Naive thymus-derived CD4-positive, alpha-beta T cell (primary cell): Measurements from ENCODE around the gene COL9A2. TPM values are rescaled to one million over a fixed set of nuclear protein-coding genes. Genes with fewer than 3 reads are reported as not detected.

Experiments used
- ATAC-seq: fragments of 150-1000 bp; cut with Tn5 transposase; 2 replicates; pipeline ENCODE4 v1.10.0; 2021; ENCODE audit warnings: mild to moderate bottlenecking, moderate library complexity
- CTCF ChIA-PET: fragments of 350-600 bp; sonication (Branson Sonifier 250); formaldehyde crosslinking; loops from one replicate; lab custom pipeline; 2021; ENCODE audit warnings: antibody characterized with exemption; lab: Charles Lee
- POLR2A ChIA-PET: fragments of 350-600 bp; sonication (Branson Sonifier 250); formaldehyde crosslinking; loops from one replicate; lab custom pipeline; 2021; ENCODE audit warnings: antibody characterized with exemption, inconsistent platforms; lab: Charles Lee
- DNase-seq, 9 donors: peaks; one replicate each; pipeline versions ENCODE4 v3.0.0 to v3.0.0-alpha.2; 2020 to 2022; ENCODE audit warnings: mixed read lengths in 1 of 9
- H3K27ac ChIP-seq: one replicate; pipeline ENCODE4 v1.7.0; 2013; ENCODE audit warnings: mild to moderate bottlenecking, low read depth, low read length, moderate library complexity
- H3K27me3 ChIP-seq, 2 donors: one replicate each; pipeline ENCODE4 v1.7.0; 2013; ENCODE audit warnings: low read length in 2 of 2, mild to moderate bottlenecking in 2 of 2, moderate library complexity in 2 of 2; ENCODE audit not compliant: control insufficient read depth in 2 of 2, insufficient read depth in 2 of 2
- H3K36me3 ChIP-seq, 3 experiments: 1 replicate in 2 of 3; 2 replicates in 1 of 3; pipeline ENCODE4 v1.7.0; 2013; ENCODE audit warnings: low read length in 3 of 3, mild to moderate bottlenecking in 3 of 3, moderate library complexity in 1 of 3; ENCODE audit not compliant: insufficient read depth in 3 of 3, control insufficient read depth in 2 of 3
- H3K4me1 ChIP-seq, 2 donors: one replicate each; pipeline ENCODE4 v1.7.0; 2013; ENCODE audit warnings: low read length in 2 of 2, mild to moderate bottlenecking in 2 of 2, moderate library complexity in 1 of 2; ENCODE audit not compliant: control insufficient read depth in 2 of 2, insufficient read depth in 2 of 2
- H3K4me3 ChIP-seq: 2 replicates; pipeline ENCODE4 v1.7.0; 2013; ENCODE audit warnings: mild to moderate bottlenecking, low read length
- H3K9me3 ChIP-seq, 3 experiments: 1 replicate in 2 of 3; 2 replicates in 1 of 3; pipeline ENCODE4 v1.7.0; 2013; ENCODE audit warnings: low read length in 3 of 3; ENCODE audit not compliant: control insufficient read depth in 2 of 3
- H3K27ac Mint-ChIP-seq, 9 donors: one replicate each; pipeline ENCODE4 v1.8.0; 2020 to 2022; ENCODE audit warnings: mixed read lengths in 9 of 9, mild to moderate bottlenecking in 8 of 9, moderate library complexity in 5 of 9, inconsistent platforms in 2 of 9
- H3K27me3 Mint-ChIP-seq, 5 donors: one replicate each; pipeline ENCODE4 v1.8.0; 2021 to 2022; ENCODE audit warnings: mixed read lengths in 5 of 5, mild to moderate bottlenecking in 1 of 5
- H3K36me3 Mint-ChIP-seq, 5 donors: one replicate each; pipeline ENCODE4 v1.8.0; 2020 to 2022; ENCODE audit warnings: mixed read lengths in 5 of 5, mild to moderate bottlenecking in 3 of 5, inconsistent platforms in 1 of 5
- H3K4me1 Mint-ChIP-seq, 7 donors: one replicate each; pipeline ENCODE4 v1.8.0; 2020 to 2022; ENCODE audit warnings: mixed read lengths in 7 of 7, mild to moderate bottlenecking in 3 of 7, inconsistent platforms in 1 of 7
- H3K4me3 Mint-ChIP-seq, 10 donors: one replicate each; pipeline ENCODE4 v1.8.0; 2020 to 2022; ENCODE audit warnings: mild to moderate bottlenecking in 10 of 10, mixed read lengths in 10 of 10, moderate library complexity in 6 of 10, inconsistent platforms in 2 of 10
- H3K9me3 Mint-ChIP-seq, 11 donors: one replicate each; pipeline ENCODE4 v1.8.0; 2020 to 2022; ENCODE audit warnings: mixed read lengths in 11 of 11, mild to moderate bottlenecking in 4 of 11, inconsistent platforms in 1 of 11, moderate library complexity in 1 of 11
- intact Hi-C, 2 donors: fragments of 100-400 bp; cut with micrococcal nuclease; formaldehyde crosslinking; loops; one replicate each; pipeline ENCODE4 v1.15.1; 2023
- polyA plus RNA-seq, 2 donors: library from polyadenylated mRNA; unstranded; fragments of 300-500 nt; fragmentation: Illumina TruSeq; gene quantifications; one replicate each; pipeline ENCODE4 v1.2.3, GENCODE V29; 2021
- total RNA-seq, 6 experiments: library from RNA in 5 of 6; stranded (reverse) in 5 of 6; gene quantifications; 1 replicate in 5 of 6; 2 replicates in 1 of 6; pipeline ENCODE4 v1.2.3 and lab custom pipeline; 2021 to 2026

COL9A2 gene
- total and polyA plus RNA-seq, 7 experiments from 2014 or later = 0.43 to 14.6 (median 2.0) TPM

DNA sequence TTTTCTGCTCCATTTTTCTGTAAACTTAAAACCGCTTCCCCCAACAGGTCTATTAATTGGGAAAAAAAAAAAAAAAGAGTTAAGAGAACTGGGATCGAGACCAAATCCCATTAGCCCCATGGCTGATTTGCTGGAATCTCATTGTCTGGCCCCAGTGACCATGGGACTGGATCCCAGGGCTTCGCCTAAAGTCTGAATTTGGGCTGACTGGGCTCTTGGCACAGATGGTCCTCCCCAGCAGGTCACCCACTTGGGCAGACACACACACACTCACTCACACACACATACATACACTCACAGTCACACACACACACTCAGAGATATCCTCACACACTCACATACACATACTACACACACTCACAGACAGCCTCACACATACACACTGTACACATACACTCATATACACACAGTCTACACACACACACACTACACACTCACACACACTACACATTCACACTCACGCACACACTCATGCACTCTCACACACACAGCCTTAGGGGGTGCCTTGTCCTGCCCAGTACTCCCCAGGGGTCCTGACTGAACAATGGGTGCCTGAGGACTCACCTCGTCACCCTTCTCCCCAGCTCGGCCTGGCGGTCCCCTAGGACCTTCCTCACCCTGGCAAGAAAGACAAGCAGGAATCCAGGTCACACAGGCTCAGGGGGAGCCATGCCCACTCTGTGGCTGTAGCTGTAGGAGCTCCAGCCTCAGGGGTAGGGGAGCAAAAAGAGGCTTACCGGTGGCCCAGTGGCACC lies 7.5 kb downstream of the COL9A2 start:
- H3K9me3 ChIP-seq = no peaks in the 10 kb centered on the region
- intact Hi-C loops = no loop called here
- DNase-seq = no peak
- ChIA-PET CTCF (interaction anchor here (0.6 to 1.2 kb wide), 3 partner anchors 9 to 20 kb away, joined by 3 read pairs; no protein-coding TSS in a partner anchor), POLR2A (no interaction called here)
- H3K36me3 ChIP-seq = no peaks in the 10 kb centered on the region
- no peak overlapping the region for H3K27ac ChIP-seq
- H3K27me3 ChIP-seq = no peaks in the 10 kb centered on the region
- Mint-ChIP-seq H3K9me3 (no peaks in the 10 kb centered on the region), H3K4me3 (no peak overlapping the region), H3K36me3 (no peaks in the 10 kb centered on the region), H3K27ac (no peak overlapping the region), H3K27me3 (peaks cover 0 to 2% (median 0%) of the 10 kb centered on the region in 5 donors), H3K4me1 (peaks cover 0 to 30% (median 9%) of the 10 kb centered on the region in 7 donors)
- peaks cover 4% of the 10 kb centered on the region in 2 donors for H3K4me1 ChIP-seq
- H3K4me3 ChIP-seq = no peak overlapping the region
- ATAC-seq = no peak

GRCh38 chr1:40308036-40308727 lies 8.9 kb downstream of the COL9A2 start:
- CTCF ChIA-PET = interaction anchor here (0.6 kb wide), 1 partner anchor 164 kb away, joined by 4 read pairs; no protein-coding TSS in a partner anchor
- ATAC-seq = no peak
- Histone ChIP-seq H3K36me3 (no peaks in the 10 kb centered on the region), H3K4me1 (peaks cover 4% of the 10 kb centered on the region in 2 donors), H3K9me3 (no peaks in the 10 kb centered on the region), H3K4me3 (no peak overlapping the region), H3K27me3 (no peaks in the 10 kb centered on the region), H3K27ac (no peak overlapping the region)
- H3K27ac Mint-ChIP-seq = no peak overlapping the region
- no peaks in the 10 kb centered on the region for H3K36me3 Mint-ChIP-seq
- no peak for DNase-seq
- no peak overlapping the region for H3K4me3 Mint-ChIP-seq
- no peaks in the 10 kb centered on the region for H3K9me3 Mint-ChIP-seq
- POLR2A ChIA-PET = no interaction called here
- intact Hi-C loops = no loop called here
- peaks cover 0 to 21% (median 5%) of the 10 kb centered on the region in 7 donors for H3K4me1 Mint-ChIP-seq
- H3K27me3 Mint-ChIP-seq = no peaks in the 10 kb centered on the region

DNA sequence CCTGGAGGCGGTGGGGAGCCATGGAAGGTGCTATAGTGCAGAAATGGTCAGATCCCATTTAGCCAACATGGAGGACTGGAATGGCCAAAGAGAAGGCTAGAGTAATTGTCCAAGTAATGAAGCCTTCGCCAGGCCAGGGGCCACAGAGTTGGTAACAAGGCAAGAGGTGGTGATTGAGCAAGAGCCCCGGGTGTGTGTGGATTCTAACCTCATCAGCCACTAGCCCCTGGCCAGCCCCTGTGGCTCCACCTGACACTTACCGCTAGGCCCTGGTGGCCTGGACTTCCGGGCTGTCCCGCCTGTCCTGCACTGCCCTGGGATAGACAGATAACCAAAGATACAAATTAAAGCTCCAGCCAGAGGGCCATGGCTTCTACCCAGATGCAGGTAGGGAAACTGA lies 9.9 kb downstream of the COL9A2 start:
- Histone ChIP-seq H3K27me3 (no peaks in the 10 kb centered on the region), H3K4me3 (no peak overlapping the region), H3K4me1 (no peaks in the 10 kb centered on the region), H3K36me3 (no peaks in the 10 kb centered on the region), H3K27ac (no peak overlapping the region), H3K9me3 (no peaks in the 10 kb centered on the region)
- H3K36me3 Mint-ChIP-seq = no peaks in the 10 kb centered on the region
- ATAC-seq (no peak), DNase-seq (no peak)
- POLR2A ChIA-PET = no interaction called here
- no peak overlapping the region for H3K4me3 Mint-ChIP-seq
- intact Hi-C loops = no loop called here
- CTCF ChIA-PET = no interaction called here
- H3K9me3 Mint-ChIP-seq = no peaks in the 10 kb centered on the region
- H3K27ac Mint-ChIP-seq = no peak overlapping the region
- H3K4me1 Mint-ChIP-seq = peaks cover 0 to 11% (median 0%) of the 10 kb centered on the region in 7 donors
- H3K27me3 Mint-ChIP-seq = no peaks in the 10 kb centered on the region

- DNase-seq = no peak
- intact Hi-C loops = no loop called here
- Histone ChIP-seq H3K27me3 (no peaks in the 10 kb centered on the region), H3K4me1 (no peaks in the 10 kb centered on the region), H3K36me3 (no peaks in the 10 kb centered on the region), H3K9me3 (no peaks in the 10 kb centered on the region), H3K27ac (no peak overlapping the region), H3K4me3 (no peak overlapping the region)
- Mint-ChIP-seq H3K27ac (no peak overlapping the region), H3K27me3 (no peaks in the 10 kb centered on the region), H3K36me3 (no peaks in the 10 kb centered on the region), H3K9me3 (no peaks in the 10 kb centered on the region), H3K4me3 (no peak overlapping the region), H3K4me1 (peaks cover 0 to 4% (median 0%) of the 10 kb centered on the region in 7 donors)
- ChIA-PET CTCF (interaction anchor here (0.6 kb wide), 1 partner anchor 449 kb away, joined by 3 read pairs; no protein-coding TSS in a partner anchor), POLR2A (interaction anchor here (0.6 kb wide), 1 partner anchor 126 kb away, joined by 5 read pairs; no protein-coding TSS in a partner anchor)
- ATAC-seq = no peak
Measured at GRCh38 chr1:40306296-40306695, 10.8 kb downstream of the COL9A2 start.

DNA sequence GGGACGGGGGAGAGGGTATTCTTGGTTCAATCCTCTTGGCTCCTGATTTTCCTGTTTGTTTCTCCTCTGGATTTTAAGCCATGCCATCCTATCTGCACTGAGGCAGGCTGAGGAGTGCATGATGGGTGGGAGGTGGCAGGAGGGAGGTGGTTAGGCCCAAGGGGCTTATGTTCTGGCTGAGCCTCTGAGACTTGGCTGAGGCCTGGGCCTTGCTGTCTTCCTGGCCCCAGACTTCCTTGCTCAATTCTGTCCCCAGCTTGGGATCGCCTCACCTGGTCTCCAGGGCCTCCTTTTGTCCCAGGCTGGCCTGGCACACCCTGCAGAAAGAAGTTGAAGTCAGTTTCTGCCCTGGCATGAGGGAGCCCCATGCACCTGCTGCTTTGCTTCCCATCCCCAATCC lies 11.2 kb downstream of the COL9A2 start:
- no peak for DNase-seq
- Mint-ChIP-seq H3K36me3 (no peaks in the 10 kb centered on the region), H3K9me3 (no peaks in the 10 kb centered on the region), H3K4me1 (peaks cover 0 to 4% (median 0%) of the 10 kb centered on the region in 7 donors), H3K27me3 (no peaks in the 10 kb centered on the region), H3K4me3 (no peak overlapping the region), H3K27ac (no peak overlapping the region)
- POLR2A ChIA-PET = no interaction called here
- no peak overlapping the region for H3K27ac ChIP-seq
- intact Hi-C loops = no loop called here
- no peak for ATAC-seq
- H3K4me1 ChIP-seq = no peaks in the 10 kb centered on the region
- no peaks in the 10 kb centered on the region for H3K9me3 ChIP-seq
- H3K36me3 ChIP-seq = no peaks in the 10 kb centered on the region
- CTCF ChIA-PET = interaction anchor here (0.6 kb wide), 1 partner anchor 450 kb away, joined by 3 read pairs; no protein-coding TSS in a partner anchor
- H3K4me3 ChIP-seq = no peak overlapping the region
- H3K27me3 ChIP-seq = no peaks in the 10 kb centered on the region

GRCh38 chr1:40305451-40305850 lies 11.6 kb downstream of the COL9A2 start:
- no peaks in the 10 kb centered on the region for H3K27me3 Mint-ChIP-seq
- no peak for ATAC-seq
- H3K9me3 Mint-ChIP-seq = no peaks in the 10 kb centered on the region
- no peak for DNase-seq
- no peaks in the 10 kb centered on the region for H3K36me3 ChIP-seq
- H3K27me3 ChIP-seq = no peaks in the 10 kb centered on the region
- no peak overlapping the region for H3K4me3 ChIP-seq
- ChIA-PET CTCF (no interaction called here), POLR2A (no interaction called here)
- H3K4me1 Mint-ChIP-seq = peaks cover 0 to under 1% (median 0%) of the 10 kb centered on the region in 7 donors
- H3K4me3 Mint-ChIP-seq = no peak overlapping the region
- H3K4me1 ChIP-seq = no peaks in the 10 kb centered on the region
- H3K36me3 Mint-ChIP-seq = no peaks in the 10 kb centered on the region
- intact Hi-C loops = no loop called here
- H3K9me3 ChIP-seq = no peaks in the 10 kb centered on the region
- no peak overlapping the region for H3K27ac ChIP-seq
- H3K27ac Mint-ChIP-seq = no peak overlapping the region
